ENCODE measurements around the gene C11orf21. TPM values are rescaled to one million over a fixed set of nuclear protein-coding genes. Genes with fewer than 3 reads are reported as not detected.

The C11orf21 gene
- total and polyA plus RNA-seq, 2 experiments from 2014 or later, result not detected

DNA sequence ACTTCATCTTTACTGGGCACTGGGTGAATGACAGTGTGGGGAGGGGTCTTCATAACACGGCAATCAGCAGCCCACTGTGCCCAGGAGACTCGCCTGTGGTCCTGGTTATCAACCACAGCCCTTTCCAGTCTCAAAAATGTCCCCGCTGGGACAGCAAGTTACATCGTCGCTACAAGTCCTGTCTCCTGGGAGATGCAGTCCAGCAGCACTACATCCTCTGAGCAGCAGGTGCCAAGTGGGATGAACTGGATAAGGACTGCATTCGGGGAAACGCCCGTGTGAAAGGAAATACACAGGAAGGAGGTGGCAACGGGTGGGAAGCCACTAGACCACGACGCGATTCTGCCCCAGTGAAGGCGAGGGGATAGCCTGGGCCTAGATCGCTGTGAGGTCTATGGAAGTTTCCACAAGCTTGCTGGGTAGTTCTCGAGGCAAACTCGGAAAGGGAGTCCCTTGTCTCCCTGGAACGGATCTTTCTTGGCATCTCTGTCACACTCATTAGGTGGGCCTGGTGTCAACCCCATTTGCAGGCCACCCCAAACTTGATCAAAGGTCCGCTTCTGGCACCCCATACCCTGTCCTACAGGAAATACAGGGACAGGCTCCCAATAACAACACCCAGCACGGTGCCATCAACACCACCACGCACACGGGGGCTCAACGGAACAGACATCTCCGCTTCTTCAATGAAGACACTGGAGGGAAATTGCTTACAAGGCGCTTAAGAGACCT lies 35.7 kb downstream of the C11orf21 start:
- WGBS, 2 experiments (ENCODE audit: low coverage in 1 of 2, low lambda C conversion rate in 2 of 2, missing lambda C conversion rate in 2 of 2), result 74 to 77% methylated on average over 24 of the region's 24 CpGs
- Histone ChIP-seq H4K20me1 (ENCODE audit: insufficient read depth) (no peaks in the 10 kb centered on the region), H3F3A (ENCODE audit: insufficient read depth) (no peaks in the 10 kb centered on the region), H3K4me2 (ENCODE audit: unreplicated experiment) (no peak overlapping the region), H3K9me2 (ENCODE audit: insufficient read depth) (no peaks in the 10 kb centered on the region), H3K9me3 (ENCODE audit: low read depth) (no peaks in the 10 kb centered on the region), H3K9ac (no peak overlapping the region), H3K27me3 (replicated peaks; ENCODE audit: insufficient read depth) (peaks cover 20% of the 10 kb centered on the region), H3K36me3 (ENCODE audit: low read depth) (no peaks in the 10 kb centered on the region), H3K27ac (no peak overlapping the region), H2AFZ (no peak overlapping the region), H3K4me1 (ENCODE audit: insufficient read depth) (no peaks in the 10 kb centered on the region), H3K79me2 (ENCODE audit: insufficient read depth) (no peaks in the 10 kb centered on the region), H3K4me3 (no peak overlapping the region)
- in situ Hi-C loops (cut with MboI), result no loop called here
- TF ChIP-seq EZH2phosphoT487 (IDR thresholded peaks at IDR 0.05; ENCODE audit: insufficient read depth, low read depth) (no peak), EZH2 (IDR thresholded peaks at IDR 0.05; ENCODE audit: insufficient read depth, poor library complexity, severe bottlenecking) (no peak)
- DNase-seq, result no peak

DNA sequence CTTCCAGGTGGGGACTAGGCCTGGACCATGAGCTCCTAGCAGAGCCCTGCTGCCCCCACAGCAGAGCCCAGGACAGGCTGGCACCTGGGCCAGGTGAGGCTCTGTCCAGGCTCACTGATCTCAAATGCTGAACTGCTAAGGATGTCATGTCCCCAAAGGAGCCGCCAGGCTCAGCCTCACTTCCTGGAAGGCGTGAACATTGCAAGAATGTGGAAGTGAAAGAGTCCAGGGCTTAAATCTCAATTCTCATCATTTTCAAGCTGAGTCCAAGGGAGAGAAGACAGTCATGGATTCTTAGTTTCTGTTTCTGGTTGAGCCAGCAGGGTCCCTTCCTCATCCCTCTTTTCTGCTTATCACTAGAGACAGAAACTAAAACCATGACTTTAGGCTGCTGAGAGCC lies 36.3 kb downstream of the C11orf21 start:
- no peak overlapping the region for H3K9ac ChIP-seq
- 49 to 53% methylated on average over 2 of the region's 2 CpGs for WGBS, 2 experiments (ENCODE audit: low coverage in 1 of 2, low lambda C conversion rate in 2 of 2, missing lambda C conversion rate in 2 of 2)
- TF ChIP-seq EZH2 (IDR thresholded peaks at IDR 0.05; ENCODE audit: insufficient read depth, poor library complexity, severe bottlenecking) (no peak), EZH2phosphoT487 (IDR thresholded peaks at IDR 0.05; ENCODE audit: insufficient read depth, low read depth) (no peak)
- no peaks in the 10 kb centered on the region for H4K20me1 ChIP-seq (ENCODE audit: insufficient read depth)
- peaks cover 19% of the 10 kb centered on the region; the same call in 1 of the 2 replicates for H3K27me3 ChIP-seq (replicated peaks; ENCODE audit: insufficient read depth)
- no peaks in the 10 kb centered on the region for H3K9me2 ChIP-seq (ENCODE audit: insufficient read depth)
- in situ Hi-C loops (cut with MboI), result no loop called here
- no peak overlapping the region for H3K4me3 ChIP-seq
- no peaks in the 10 kb centered on the region for H3K4me1 ChIP-seq (ENCODE audit: insufficient read depth)
- no peak overlapping the region for H3K27ac ChIP-seq
- DNase-seq, result no peak
- H3K79me2 ChIP-seq (ENCODE audit: insufficient read depth), result no peaks in the 10 kb centered on the region
- H3K36me3 ChIP-seq (ENCODE audit: low read depth), result no peaks in the 10 kb centered on the region
- H3K9me3 ChIP-seq (ENCODE audit: low read depth), result no peaks in the 10 kb centered on the region
- no peak overlapping the region for H2AFZ ChIP-seq
- no peak overlapping the region for H3K4me2 ChIP-seq (ENCODE audit: unreplicated experiment)
- no peaks in the 10 kb centered on the region for H3F3A ChIP-seq (ENCODE audit: insufficient read depth)

DNA sequence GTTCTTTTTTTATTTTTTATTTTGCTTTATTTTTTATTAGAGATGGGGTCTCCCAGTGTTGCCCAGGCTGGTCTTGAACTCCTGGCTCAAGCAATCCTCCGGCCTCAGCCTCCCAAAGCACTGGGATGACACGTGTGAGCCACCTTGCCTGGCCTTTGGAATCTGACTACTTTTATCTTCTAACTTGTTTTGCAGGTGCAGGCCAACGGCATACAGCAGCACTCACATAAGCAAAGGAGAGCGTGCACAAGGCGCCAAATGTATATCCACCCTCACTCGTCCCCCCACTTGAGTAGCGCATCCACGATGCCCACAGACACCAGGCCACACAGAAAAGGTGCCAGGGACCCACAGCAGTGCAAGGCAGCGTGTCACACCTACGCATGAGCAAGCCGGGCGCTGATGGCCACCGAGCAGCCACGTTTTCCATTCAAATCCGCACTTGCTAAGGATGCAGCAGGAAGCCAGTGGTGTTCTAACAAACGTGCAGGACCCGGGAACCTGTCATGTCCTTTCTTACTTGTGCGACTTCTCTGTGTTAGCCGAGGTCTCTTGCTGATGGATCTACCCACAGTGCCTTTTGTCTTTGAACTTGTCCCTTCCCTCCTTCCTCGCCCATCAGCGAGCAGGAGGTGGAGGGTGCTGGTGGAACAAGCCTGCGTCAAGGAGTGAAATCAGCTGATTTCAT lies 37.2 kb downstream of the C11orf21 start:
- Histone ChIP-seq H3K27ac (no peak overlapping the region), H3K4me2 (ENCODE audit: unreplicated experiment) (no peak overlapping the region), H3K27me3 (replicated peaks; ENCODE audit: insufficient read depth) (peaks cover 11% of the 10 kb centered on the region; the same call in 1 of the 2 replicates), H3F3A (ENCODE audit: insufficient read depth) (no peaks in the 10 kb centered on the region), H4K20me1 (ENCODE audit: insufficient read depth) (no peaks in the 10 kb centered on the region), H3K36me3 (ENCODE audit: low read depth) (no peaks in the 10 kb centered on the region), H3K79me2 (ENCODE audit: insufficient read depth) (no peaks in the 10 kb centered on the region), H3K4me1 (ENCODE audit: insufficient read depth) (no peaks in the 10 kb centered on the region), H3K9me2 (ENCODE audit: insufficient read depth) (no peaks in the 10 kb centered on the region), H3K9me3 (ENCODE audit: low read depth) (no peaks in the 10 kb centered on the region), H2AFZ (no peak overlapping the region), H3K9ac (no peak overlapping the region), H3K4me3 (no peak overlapping the region)
- in situ Hi-C loops (cut with MboI), result no loop called here
- no peak for DNase-seq
- TF ChIP-seq EZH2phosphoT487 (IDR thresholded peaks at IDR 0.05; ENCODE audit: insufficient read depth, low read depth) (no peak), EZH2 (IDR thresholded peaks at IDR 0.05; ENCODE audit: insufficient read depth, poor library complexity, severe bottlenecking) (no peak)
- 52% methylated on average over 21 to 22 of the region's 22 CpGs for WGBS, 2 experiments (ENCODE audit: low coverage in 1 of 2, low lambda C conversion rate in 2 of 2, missing lambda C conversion rate in 2 of 2)

DNA sequence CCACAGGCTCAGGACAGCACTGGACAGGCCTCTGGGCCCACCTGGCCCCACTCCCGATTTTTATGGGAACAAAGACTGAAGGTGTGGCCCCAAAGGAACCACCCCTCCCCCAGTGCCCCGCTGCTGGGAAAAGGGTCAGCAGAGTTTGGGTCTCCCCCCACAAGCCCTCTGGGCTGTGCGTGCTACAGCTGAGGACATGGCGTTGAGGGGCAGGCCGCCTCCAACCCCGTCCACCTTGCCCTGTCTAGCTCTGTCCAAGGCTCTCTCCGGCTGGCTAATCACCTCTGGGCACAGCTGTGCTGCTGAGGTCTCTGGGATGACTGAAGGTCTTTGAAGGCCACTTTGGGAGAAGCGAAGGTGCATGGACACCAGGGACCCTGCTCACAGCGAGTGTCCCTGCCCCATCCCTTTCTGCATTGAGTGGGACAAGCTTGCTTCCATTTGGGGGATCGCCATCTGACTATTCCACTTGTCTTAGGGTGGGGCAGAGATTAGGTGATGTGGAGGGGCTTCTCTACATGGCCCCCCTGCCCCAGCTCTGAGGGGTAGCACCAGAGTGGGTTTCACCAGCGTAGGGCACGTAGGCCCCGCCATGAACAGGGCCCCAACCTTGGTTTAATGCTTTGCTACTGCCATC lies 37.9 kb downstream of the C11orf21 start:
- H3F3A ChIP-seq (ENCODE audit: insufficient read depth), result no peaks in the 10 kb centered on the region
- H3K27ac ChIP-seq, result no peak overlapping the region
- no peak overlapping the region for H3K9ac ChIP-seq
- no peak overlapping the region for H2AFZ ChIP-seq
- H3K4me3 ChIP-seq, result no peak overlapping the region
- no peaks in the 10 kb centered on the region for H3K79me2 ChIP-seq (ENCODE audit: insufficient read depth)
- no peaks in the 10 kb centered on the region for H4K20me1 ChIP-seq (ENCODE audit: insufficient read depth)
- in situ Hi-C loops (cut with MboI), result no loop called here
- peaks cover 8% of the 10 kb centered on the region; the same call in 1 of the 2 replicates for H3K27me3 ChIP-seq (replicated peaks; ENCODE audit: insufficient read depth)
- H3K9me2 ChIP-seq (ENCODE audit: insufficient read depth), result no peaks in the 10 kb centered on the region
- H3K4me2 ChIP-seq (ENCODE audit: unreplicated experiment), result no peak overlapping the region
- no peaks in the 10 kb centered on the region for H3K9me3 ChIP-seq (ENCODE audit: low read depth)
- no peaks in the 10 kb centered on the region for H3K36me3 ChIP-seq (ENCODE audit: low read depth)
- H3K4me1 ChIP-seq (ENCODE audit: insufficient read depth), result no peaks in the 10 kb centered on the region
- no peak for DNase-seq
- WGBS, 2 experiments (ENCODE audit: low coverage in 1 of 2, low lambda C conversion rate in 2 of 2, missing lambda C conversion rate in 2 of 2), result 51 to 53% methylated on average over 12 of the region's 13 CpGs
- no peak for TF ChIP-seq EZH2 (IDR thresholded peaks at IDR 0.05; ENCODE audit: insufficient read depth, poor library complexity, severe bottlenecking)
- TF ChIP-seq EZH2phosphoT487 (IDR thresholded peaks at IDR 0.05; ENCODE audit: insufficient read depth, low read depth), result no peak

Data from GM23248 (cell line).